ENCODE results near the gene PRSS35. TPM values are rescaled to one million over a fixed set of nuclear protein-coding genes. Genes with fewer than 3 reads are reported as not detected.
"Not testable (repeated sequence)": the region's sequence is repeated elsewhere in the genome, so short reads cannot be mapped to it uniquely, and the experiment has no call there.

PRSS35 gene
- total and polyA plus RNA-seq, 8 donors = 0.08 to 6.4 (median 0.22) TPM; not detected in 4

- H3K4me3 ChIP-seq = no peak overlapping the region
- no peaks in the 10 kb centered on the region for H3K27me3 ChIP-seq
- intact Hi-C loops (cut with DNase I; ENCODE audit: low total_unique reads) = no loop called here
- H3K27ac ChIP-seq = no peak overlapping the region
- 33 to 47% (median 35%) methylated on average over 4 of the region's 4 CpGs for WGBS, 5 donors
- H3K9me3 ChIP-seq = no peaks in the 10 kb centered on the region
- peak in 1 of 2 donors; percentile 24 for DNase-seq
- no peaks in the 10 kb centered on the region for H3K4me1 ChIP-seq
- H3K36me3 ChIP-seq = no peaks in the 10 kb centered on the region
- no peak for TF ChIP-seq CTCF (IDR thresholded peaks at IDR 0.05)
- TF ChIP-seq EP300 (IDR thresholded peaks at IDR 0.05) = no peak
- no peak for TF ChIP-seq POLR2AphosphoS5 (IDR thresholded peaks at IDR 0.05)
- TF ChIP-seq POLR2A (IDR thresholded peaks at IDR 0.05) = no peak
Measured at GRCh38 chr6:83474309-83474708, 38.0 kb upstream of the PRSS35 start.

- no peak for DNase-seq
- H3K4me3 ChIP-seq = no peak overlapping the region
- H3K4me1 ChIP-seq = no peaks in the 10 kb centered on the region
- no peaks in the 10 kb centered on the region for H3K36me3 ChIP-seq
- no peak overlapping the region for H3K27ac ChIP-seq
- TF ChIP-seq POLR2A (IDR thresholded peaks at IDR 0.05) = no peak
- TF ChIP-seq POLR2AphosphoS5 (IDR thresholded peaks at IDR 0.05) = no peak
- TF ChIP-seq EP300 (IDR thresholded peaks at IDR 0.05) = no peak
- no peak for TF ChIP-seq CTCF (IDR thresholded peaks at IDR 0.05)
- 94 to 100% (median 95%) methylated on average over 1 of the region's 1 CpG for WGBS, 5 donors
- no peaks in the 10 kb centered on the region for H3K9me3 ChIP-seq
- H3K27me3 ChIP-seq = no peaks in the 10 kb centered on the region
- intact Hi-C loops (cut with DNase I; ENCODE audit: low total_unique reads) = no loop called here
Measured at GRCh38 chr6:83476971-83477370, 35.4 kb upstream of the PRSS35 start.

GRCh38 chr6:83479389-83479788 is 32.9 kb upstream of the PRSS35 start:
- Histone ChIP-seq H3K4me1 (no peaks in the 10 kb centered on the region), H3K27ac (no peak overlapping the region), H3K36me3 (no peaks in the 10 kb centered on the region), H3K4me3 (no peak overlapping the region), H3K27me3 (no peaks in the 10 kb centered on the region), H3K9me3 (no peaks in the 10 kb centered on the region)
- 78 to 88% (median 82%) methylated on average over 1 of the region's 1 CpG for WGBS, 5 donors
- intact Hi-C loops (cut with DNase I; ENCODE audit: low total_unique reads) = no loop called here
- DNase-seq = no peak
- TF ChIP-seq CTCF (IDR thresholded peaks at IDR 0.05) (no peak), POLR2AphosphoS5 (IDR thresholded peaks at IDR 0.05) (no peak), POLR2A (IDR thresholded peaks at IDR 0.05) (no peak), EP300 (IDR thresholded peaks at IDR 0.05) (no peak)

- intact Hi-C loops (cut with DNase I; ENCODE audit: low total_unique reads) = no loop called here
- DNase-seq = no peak
- 82 to 100% (median 91%) methylated on average over 1 of the region's 1 CpG for WGBS, 5 donors
Measured at GRCh38 chr6:83480470-83480869, 31.9 kb upstream of the PRSS35 start.

GRCh38 chr6:83481938-83482337 is 30.4 kb upstream of the PRSS35 start:
- intact Hi-C loops (cut with DNase I; ENCODE audit: low total_unique reads); H3K36me3 ChIP-seq; H3K4me1 ChIP-seq; H3K4me3 ChIP-seq; H3K27ac ChIP-seq; H3K9me3 ChIP-seq; DNase-seq; H3K27me3 ChIP-seq: not testable (repeated sequence)
- WGBS, 5 donors = 88 to 100% (median 98%) methylated on average over 1 of the region's 1 CpG

More at GRCh38 chr6:83480470-83480869, 31.9 kb upstream of the PRSS35 start:
- Histone ChIP-seq H3K27me3 (no peaks in the 10 kb centered on the region), H3K4me1 (no peaks in the 10 kb centered on the region), H3K9me3 (no peaks in the 10 kb centered on the region), H3K36me3 (no peaks in the 10 kb centered on the region), H3K27ac (no peak overlapping the region), H3K4me3 (no peak overlapping the region)
- no peak for TF ChIP-seq EP300 (IDR thresholded peaks at IDR 0.05)
- TF ChIP-seq POLR2AphosphoS5 (IDR thresholded peaks at IDR 0.05) = no peak
- TF ChIP-seq POLR2A (IDR thresholded peaks at IDR 0.05) = no peak
- no peak for TF ChIP-seq CTCF (IDR thresholded peaks at IDR 0.05)
